Measurements from ENCODE around the gene STUM. TPM values are rescaled to one million over a fixed set of nuclear protein-coding genes. Genes with fewer than 3 reads are reported as not detected.
A peak's percentile ranks its signal among the peaks of the same experiment; 100 is the strongest.
"Not testable (repeated sequence)": the region's sequence is repeated elsewhere in the genome, so short reads cannot be mapped to it uniquely, and the experiment has no call there.

The STUM gene, protein sequence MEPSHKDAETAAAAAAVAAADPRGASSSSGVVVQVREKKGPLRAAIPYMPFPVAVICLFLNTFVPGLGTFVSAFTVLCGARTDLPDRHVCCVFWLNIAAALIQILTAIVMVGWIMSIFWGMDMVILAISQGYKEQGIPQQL
- 0.03 TPM for total RNA-seq (2021; ENCODE audit: unreplicated experiment)
- not detected for polyA plus RNA-seq (2012; ENCODE audit: insufficient read length)
- Bru-seq, nascent RNA: percentile 2 among the genes with signal in this experiment
- percentile 9 among the genes with signal in this experiment for BruChase-seq, experiment 1, labeled RNA remaining after a 2-hour chase
- percentile 9 among the genes with signal in this experiment for BruChase-seq, experiment 2, labeled RNA remaining after a 6-hour chase
- long read RNA-seq: 0 reads

GRCh38 chr1:226548256-226549093, at the start of gene STUM:
STUM (plus strand) TSS chr1:226548764; CDS start chr1:226548905, 141 bp downstream.
- CTCF ChIA-PET: interaction anchor here (0.6 to 2.0 kb wide), 11 partner anchors 19 to 610 kb away, joined by 4 to 16 read pairs (median 6); no protein-coding TSS in a partner anchor
- no TSS peak for BruUV-seq (replicated peaks)
- POLR2A ChIA-PET: interaction anchor here (0.6 kb wide), 1 partner anchor 334 kb away, joined by 5 read pairs; no protein-coding TSS in a partner anchor

GRCh38 chr1:226499699-226500098, 48.9 kb upstream of the STUM start:
- H3K36me3 ChIP-seq (ENCODE audit: control insufficient read depth, insufficient read depth, low read length); CTCF ChIA-PET; in situ Hi-C loops (cut with HindIII; ENCODE audit: low pct_unique_long_range_greater_than_20kb, low sequenced_read_pairs); H3K9me3 ChIP-seq (ENCODE audit: control insufficient read depth, insufficient read depth, low read depth, low read length); H3K27ac ChIP-seq (ENCODE audit: low read length); POLR2A ChIA-PET; ATAC-seq; H3K4me1 ChIP-seq (ENCODE audit: control insufficient read depth, insufficient read depth, low read length); DNase-seq (ENCODE audit: low read depth, low spot score); BruUV-seq (replicated peaks); H3K27me3 ChIP-seq (ENCODE audit: control insufficient read depth, insufficient read depth, low read length); intact Hi-C loops (cut with micrococcal nuclease; ENCODE audit: unreplicated experiment); H3K4me3 ChIP-seq (ENCODE audit: low read depth in 2 of 2, low read length in 2 of 2): not testable (repeated sequence)

More at GRCh38 chr1:226548256-226549093, at the start of gene STUM:
- DNase-seq (ENCODE audit: low read depth, low spot score) (no peak), ATAC-seq (peak; percentile 82)
- Histone ChIP-seq H3K4me1 (ENCODE audit: control insufficient read depth, insufficient read depth, low read length) (peaks cover 9% of the 10 kb centered on the region), H3K9me3 (ENCODE audit: control insufficient read depth, insufficient read depth, low read depth, low read length) (no peaks in the 10 kb centered on the region), H3K27me3 (ENCODE audit: control insufficient read depth, insufficient read depth, low read length) (peaks cover 36% of the 10 kb centered on the region), H3K4me3 (ENCODE audit: low read depth in 2 of 2, low read length in 2 of 2) (peak within 1 kb of the TSS; percentile 19 to 43), H3K27ac (ENCODE audit: low read length) (no peak within 1 kb of the TSS), H3K36me3 (ENCODE audit: control insufficient read depth, insufficient read depth, low read length) (no peaks in the 10 kb centered on the region)
- no peak for TF ChIP-seq CTCF (IDR thresholded peaks at IDR 0.05)
- TF ChIP-seq POLR2AphosphoS5 (IDR thresholded peaks at IDR 0.05; ENCODE audit: low read depth, low read length): no peak
- TF ChIP-seq TCF7L2 (IDR thresholded peaks at IDR 0.05; ENCODE audit: low read depth, low read length): no peak
- intact Hi-C loops (cut with micrococcal nuclease; ENCODE audit: unreplicated experiment) (loop anchor here (5.0 kb wide), 1 partner anchor 59 kb away; no protein-coding TSS in a partner anchor), in situ Hi-C loops (cut with HindIII; ENCODE audit: low pct_unique_long_range_greater_than_20kb, low sequenced_read_pairs) (no loop called here)

- intact Hi-C loops (cut with micrococcal nuclease; ENCODE audit: unreplicated experiment): no loop called here
- no peak for TF ChIP-seq TCF7L2 (IDR thresholded peaks at IDR 0.05; ENCODE audit: low read depth, low read length)
- TF ChIP-seq SIN3A (IDR thresholded peaks at IDR 0.05; ENCODE audit: borderline replicate concordance, insufficient read depth, low read depth, low read length): no peak
- TF ChIP-seq CTCF (IDR thresholded peaks at IDR 0.05): no peak
- no peak for TF ChIP-seq POLR2AphosphoS5 (IDR thresholded peaks at IDR 0.05; ENCODE audit: low read depth, low read length)
- no peak for TF ChIP-seq REST (IDR thresholded peaks at IDR 0.05; ENCODE audit: insufficient read depth in 1 of 2, low read depth in 2 of 2, low read length in 1 of 2)
- peaks cover 19% of the 10 kb centered on the region for H3K27me3 ChIP-seq (ENCODE audit: control insufficient read depth, insufficient read depth, low read length)
- ChIA-PET POLR2A (no interaction called here), CTCF (no interaction called here)
- H3K27ac ChIP-seq (ENCODE audit: low read length): no peak overlapping the region
- no TSS peak for BruUV-seq (replicated peaks)
- in situ Hi-C loops (cut with HindIII; ENCODE audit: low pct_unique_long_range_greater_than_20kb, low sequenced_read_pairs): no loop called here
- H3K9me3 ChIP-seq (ENCODE audit: control insufficient read depth, insufficient read depth, low read depth, low read length): no peaks in the 10 kb centered on the region
- H3K4me3 ChIP-seq (ENCODE audit: low read depth in 2 of 2, low read length in 2 of 2): no peak overlapping the region
- ATAC-seq (no peak), DNase-seq (ENCODE audit: low read depth, low spot score) (no peak)
- H3K36me3 ChIP-seq (ENCODE audit: control insufficient read depth, insufficient read depth, low read length): no peaks in the 10 kb centered on the region
- no peaks in the 10 kb centered on the region for H3K4me1 ChIP-seq (ENCODE audit: control insufficient read depth, insufficient read depth, low read length)
Measured at GRCh38 chr1:226506021-226506420, 42.5 kb upstream of the STUM start.

Data from Panc1 (cell line).